BLaER1 (cell line): Measurements from ENCODE around the gene GAA.

Experiments used
- H3K27ac ChIP-seq: shearing (Covaris generic); formaldehyde crosslinking; 2 replicates; pipeline ENCODE4 v1.8.1; 2022
- H3K27me3 ChIP-seq: shearing (Covaris generic); formaldehyde crosslinking; 2 replicates; pipeline ENCODE4 v1.8.1; 2022
- H3K36me3 ChIP-seq: shearing (Covaris generic); formaldehyde crosslinking; 2 replicates; pipeline ENCODE4 v1.8.1; 2022
- H3K4me1 ChIP-seq: shearing (Covaris generic); formaldehyde crosslinking; 2 replicates; pipeline ENCODE4 v1.8.1; 2022
- H3K4me2 ChIP-seq: shearing (Covaris generic); formaldehyde crosslinking; 2 replicates; pipeline ENCODE4 v1.8.1; 2022
- H3K4me3 ChIP-seq: shearing (Covaris generic); formaldehyde crosslinking; 2 replicates; pipeline ENCODE4 v1.8.1; 2022
- H3K9ac ChIP-seq: shearing (Covaris generic); formaldehyde crosslinking; 2 replicates; pipeline ENCODE4 v1.8.1; 2022
- H3K9me3 ChIP-seq: shearing (Covaris generic); formaldehyde crosslinking; 2 replicates; pipeline ENCODE4 v1.8.1; 2022
- H4K20me1 ChIP-seq: shearing (Covaris generic); formaldehyde crosslinking; 2 replicates; pipeline ENCODE4 v1.8.1; 2022
- Cebpa-rat ChIP-seq: shearing (Covaris generic); IDR thresholded peaks from 2 replicates; pipeline ENCODE4 v1.8.1; 2022

GAA gene

GRCh38 chr17:80108036-80108971 is 6.9 kb downstream of the GAA start:
- Histone ChIP-seq H3K27ac (no peak overlapping the region), H3K27me3 (no peaks in the 10 kb centered on the region), H3K9ac (no peak overlapping the region), H3K4me2 (no peak overlapping the region), H3K9me3 (no peaks in the 10 kb centered on the region), H3K36me3 (peaks cover 6% of the 10 kb centered on the region; the same call in 1 of the 2 replicates), H4K20me1 (peaks cover 27% of the 10 kb centered on the region), H3K4me3 (no peak overlapping the region), H3K4me1 (peaks cover 32% of the 10 kb centered on the region)
- no peak for TF ChIP-seq Cebpa-rat

- Histone ChIP-seq H3K9ac (no peak overlapping the region), H3K4me3 (no peak overlapping the region), H3K36me3 (peaks cover 6% of the 10 kb centered on the region; the same call in 1 of the 2 replicates), H3K9me3 (no peaks in the 10 kb centered on the region), H3K4me1 (peaks cover 38% of the 10 kb centered on the region), H3K27ac (no peak overlapping the region), H3K4me2 (no peak overlapping the region), H4K20me1 (peaks cover 28% of the 10 kb centered on the region), H3K27me3 (no peaks in the 10 kb centered on the region)
- no peak for TF ChIP-seq Cebpa-rat
Measured at GRCh38 chr17:80109066-80109660, 7.8 kb downstream of the GAA start.

GRCh38 chr17:80109713-80110446 is 8.5 kb downstream of the GAA start:
- H3K4me1 ChIP-seq = peaks cover 45% of the 10 kb centered on the region

GRCh38 chr17:80110447-80110812 is 9.0 kb downstream of the GAA start:
- Histone ChIP-seq H3K9ac (no peak overlapping the region), H3K9me3 (peaks cover 8% of the 10 kb centered on the region), H3K4me3 (no peak overlapping the region), H3K4me2 (no peak overlapping the region), H3K36me3 (peaks cover 6% of the 10 kb centered on the region; the same call in 1 of the 2 replicates), H3K27ac (no peak overlapping the region), H3K27me3 (no peaks in the 10 kb centered on the region), H3K4me1 (peaks cover 45% of the 10 kb centered on the region), H4K20me1 (peaks cover 28% of the 10 kb centered on the region)
- TF ChIP-seq Cebpa-rat = no peak

More at GRCh38 chr17:80109713-80110446, 8.5 kb downstream of the GAA start:
- Histone ChIP-seq H3K4me3 (no peak overlapping the region), H3K27ac (no peak overlapping the region), H3K9ac (no peak overlapping the region), H4K20me1 (peaks cover 28% of the 10 kb centered on the region), H3K9me3 (peaks cover 2% of the 10 kb centered on the region), H3K27me3 (no peaks in the 10 kb centered on the region), H3K4me2 (no peak overlapping the region), H3K36me3 (peaks cover 6% of the 10 kb centered on the region; the same call in 1 of the 2 replicates)
- no peak for TF ChIP-seq Cebpa-rat

- no peaks in the 10 kb centered on the region for H3K27me3 ChIP-seq
Measured at GRCh38 chr17:80110927-80111701, 9.7 kb downstream of the GAA start.

GRCh38 chr17:80111702-80112470 is 10.5 kb downstream of the GAA start:
- no peaks in the 10 kb centered on the region for H3K27me3 ChIP-seq
- H3K27ac ChIP-seq = no peak overlapping the region
- H3K4me2 ChIP-seq = peak overlapping the region; percentile 82
- H3K36me3 ChIP-seq = peaks cover 6% of the 10 kb centered on the region; the same call in 1 of the 2 replicates
- no peak overlapping the region for H3K4me3 ChIP-seq
- H4K20me1 ChIP-seq = peaks cover 28% of the 10 kb centered on the region
- H3K9ac ChIP-seq = no peak overlapping the region
- H3K4me1 ChIP-seq = peaks cover 35% of the 10 kb centered on the region
- H3K9me3 ChIP-seq = peaks cover 10% of the 10 kb centered on the region
- no peak for TF ChIP-seq Cebpa-rat

More at GRCh38 chr17:80110927-80111701, 9.7 kb downstream of the GAA start:
- H3K9me3 ChIP-seq = peaks cover 10% of the 10 kb centered on the region
- no peak overlapping the region for H3K27ac ChIP-seq
- H3K36me3 ChIP-seq = peaks cover 6% of the 10 kb centered on the region; the same call in 1 of the 2 replicates
- H3K9ac ChIP-seq = no peak overlapping the region
- 0 out of 2 replicates have a peak overlapping the region, but pooled peaks have one; percentile 82 for H3K4me2 ChIP-seq
- H4K20me1 ChIP-seq = peaks cover 28% of the 10 kb centered on the region
- TF ChIP-seq Cebpa-rat = no peak
- H3K4me3 ChIP-seq = no peak overlapping the region
- H3K4me1 ChIP-seq = peaks cover 40% of the 10 kb centered on the region

GRCh38 chr17:80112471-80113032 is 11.2 kb downstream of the GAA start:
- peaks cover 28% of the 10 kb centered on the region for H4K20me1 ChIP-seq
- TF ChIP-seq Cebpa-rat = no peak
- H3K4me2 ChIP-seq = peak overlapping the region; percentile 82

GRCh38 chr17:80113033-80113484 is 11.7 kb downstream of the GAA start:
- Histone ChIP-seq H3K4me3 (peak overlapping the region; percentile 41), H3K9ac (0 out of 2 replicates have a peak overlapping the region, but pooled peaks have one; percentile 25), H3K27ac (peak overlapping the region; percentile 36)

More at GRCh38 chr17:80112471-80113032, 11.2 kb downstream of the GAA start:
- Histone ChIP-seq H3K27me3 (no peaks in the 10 kb centered on the region), H3K27ac (no peak overlapping the region), H3K4me1 (peaks cover 35% of the 10 kb centered on the region), H3K4me3 (peak overlapping the region; percentile 41), H3K9ac (no peak overlapping the region), H3K36me3 (peaks cover 6% of the 10 kb centered on the region; the same call in 1 of the 2 replicates), H3K9me3 (peaks cover 10% of the 10 kb centered on the region)

More at GRCh38 chr17:80113033-80113484, 11.7 kb downstream of the GAA start:
- Histone ChIP-seq H4K20me1 (peaks cover 28% of the 10 kb centered on the region), H3K27me3 (no peaks in the 10 kb centered on the region), H3K4me1 (peaks cover 35% of the 10 kb centered on the region), H3K36me3 (peaks cover 6% of the 10 kb centered on the region; the same call in 1 of the 2 replicates), H3K9me3 (peaks cover 10% of the 10 kb centered on the region), H3K4me2 (peak overlapping the region; percentile 82)
- no peak for TF ChIP-seq Cebpa-rat
